A549 (cell line): ENCODE data around the gene USP30. TPM values are rescaled to one million over a fixed set of nuclear protein-coding genes. Genes with fewer than 3 reads are reported as not detected.

Source experiments
- ATAC-seq, 2 experiments: fragments of 200-7000 bp in 1 of 2; fragments of >200 bp in 1 of 2; cut with Nextera tagmentation in 1 of 2; cut with Tn5 transposase in 1 of 2; 3 replicates each; pipeline versions ENCODE4 v1.8.0 to v1.9.1; 2018 to 2020; ENCODE audit warnings: mild to moderate bottlenecking in 1 of 2, moderate library complexity in 1 of 2
- CTCF ChIA-PET: fragments of 300-600 bp; sonication (Branson Sonifier 250); formaldehyde crosslinking; extraction: SDS; loops from one replicate; lab custom pipeline; 2021; ENCODE audit warnings: antibody characterized with exemption, inconsistent platforms; lab: Yijun Ruan, JAX
- POLR2A ChIA-PET: fragments of 350-600 bp; formaldehyde crosslinking; extraction: SDS; loops from one replicate; lab custom pipeline; 2021; ENCODE audit warnings: antibody characterized with exemption, inconsistent platforms; lab: Yijun Ruan, JAX
- DNase-seq, 2 experiments: peaks; one replicate each; pipeline versions ENCODE4 v3.0.0 to v3.0.0-alpha.2; 2011 to 2016; ENCODE audit warnings: low read depth in 1 of 2, low spot score in 1 of 2
- FAIRE-seq: peaks from 2 replicates; lab custom pipeline; 2011; peaks lifted over from hg19 to GRCh38; lab: Jason Lieb, UNC
- H3K27ac ChIP-seq, 2 experiments: fragments of >200 bp; sonication (Bioruptor Twin); formaldehyde crosslinking; 3 replicates each; pipeline ENCODE4 v1.5.1; 2016 to 2017
- H3K4me1 ChIP-seq: fragments of >200 bp; sonication (Bioruptor Twin); formaldehyde crosslinking; 3 replicates; pipeline ENCODE4 v1.6.1; 2016
- H3K4me2 ChIP-seq: fragments of >200 bp; sonication (Bioruptor Twin); formaldehyde crosslinking; 3 replicates; pipeline ENCODE4 v1.6.1; 2016
- H3K4me3 ChIP-seq: fragments of >200 bp; sonication (Bioruptor Twin); formaldehyde crosslinking; 3 replicates; pipeline ENCODE4 v1.5.1; 2016
- H3K9me3 ChIP-seq: fragments of >200 bp; sonication (Bioruptor Twin); formaldehyde crosslinking; 3 replicates; pipeline ENCODE4 v1.6.1; 2016
- CBX2 ChIP-seq: fragments of 200-600 bp; sonication (generic); IDR thresholded peaks from 2 replicates; pipeline ENCODE4 v1.6.1; 2016; ENCODE audit warnings: low read depth, mild to moderate bottlenecking, borderline replicate concordance
- CBX8 ChIP-seq: fragments of 200-600 bp; sonication (generic); IDR thresholded peaks from 2 replicates; pipeline ENCODE4 v1.6.1; 2016
- EHF ChIP-seq: fragments of 250-450 bp; sonication (Bioruptor Pico); IDR thresholded peaks from 2 replicates; pipeline ENCODE4 v1.5.0; 2020; ENCODE audit warnings: mild to moderate bottlenecking
- ESRRA ChIP-seq: fragments of 150-350 bp; IDR thresholded peaks from 2 replicates; pipeline ENCODE4 v1.6.1; 2014; ENCODE audit warnings: mild to moderate bottlenecking, low read length, borderline replicate concordance
- FOSL2 ChIP-seq, 2 experiments: fragments of 450-650 bp in 1 of 2; fragments of >200 bp in 1 of 2; sonication (Bioruptor Twin) in 1 of 2; formaldehyde crosslinking; IDR thresholded peaks; 2 replicates each; pipeline versions ENCODE4 v1.5.0 to v1.6.1; 2016 to 2020; ENCODE audit warnings: mild to moderate bottlenecking in 1 of 2, moderate library complexity in 1 of 2
- GATA3 ChIP-seq: IDR thresholded peaks from 2 replicates; pipeline ENCODE4 v1.6.1; 2012; ENCODE audit warnings: borderline replicate concordance
- HEYL ChIP-seq: fragments of 250-450 bp; sonication (Bioruptor Pico); IDR thresholded peaks from 2 replicates; pipeline ENCODE4 v1.8.0; 2021; ENCODE audit warnings: mild to moderate bottlenecking, moderate library complexity
- HOXA7 ChIP-seq: fragments of 250-450 bp; sonication (Bioruptor Pico); IDR thresholded peaks from 2 replicates; pipeline ENCODE4 v1.5.0; 2020; ENCODE audit warnings: mild to moderate bottlenecking, moderate library complexity
- JUN ChIP-seq, 2 experiments: fragments of >200 bp; sonication (Bioruptor Twin); formaldehyde crosslinking; IDR thresholded peaks; 2 replicates in 1 of 2; 3 replicates in 1 of 2; pipeline ENCODE4 v1.6.1; 2016 to 2017
- JUNB ChIP-seq: fragments of >200 bp; sonication (Bioruptor Twin); formaldehyde crosslinking; IDR thresholded peaks from 2 replicates; pipeline ENCODE4 v1.6.1; 2016
- KDM1A ChIP-seq: fragments of 200-600 bp; sonication (generic); IDR thresholded peaks from 2 replicates; pipeline ENCODE4 v1.6.1; 2016; ENCODE audit warnings: low read depth, mild to moderate bottlenecking
- NFE2L2 ChIP-seq: fragments of 150-350 bp; conservative IDR thresholded peaks from 2 replicates; pipeline ENCODE4 v1.6.1; 2014; ENCODE audit warnings: low read length
- POLR2A ChIP-seq: IDR thresholded peaks from 2 replicates; pipeline ENCODE4 v1.6.1; 2012; ENCODE audit warnings: mild to moderate bottlenecking, low read length
- RARB ChIP-seq: fragments of 250-450 bp; sonication (Bioruptor Pico); IDR thresholded peaks from 2 replicates; pipeline ENCODE4 v1.8.0; 2021; ENCODE audit warnings: mild to moderate bottlenecking, moderate library complexity
- RFX5 ChIP-seq: fragments of 450-650 bp; IDR thresholded peaks from 2 replicates; pipeline ENCODE4 v1.7.1; 2014; ENCODE audit warnings: antibody characterized with exemption, mild to moderate bottlenecking, moderate library complexity
- RNF2 ChIP-seq: fragments of 200-600 bp; sonication (generic); IDR thresholded peaks from 2 replicates; pipeline ENCODE4 v1.6.1; 2016; ENCODE audit warnings: low read depth, mild to moderate bottlenecking, antibody characterized with exemption, moderate library complexity, borderline replicate concordance
- TFCP2L1 ChIP-seq: fragments of 250-450 bp; sonication (Bioruptor Pico); IDR thresholded peaks from 2 replicates; pipeline ENCODE4 v1.5.0; 2021; ENCODE audit warnings: mild to moderate bottlenecking
- ZNF302 ChIP-seq: fragments of 250-450 bp; sonication (Bioruptor Pico); IDR thresholded peaks from 2 replicates; pipeline ENCODE4 v1.9.0; 2021; ENCODE audit warnings: inconsistent platforms, mild to moderate bottlenecking, moderate library complexity
- WGBS: methylation state at CpG from one replicate; pipeline ENCODE4 v1.1.6; 2017; ENCODE audit errors: missing lambda C conversion rate; 5-methylcytosine and 5-hydroxymethylcytosine counted together
- polyA plus RNA-seq, 4 experiments: library from polyadenylated mRNA; depleted of rRNA in 3 of 4; stranded (reverse); fragments of >200 nt; fragmentation: RNase III in 1 of 4; extraction: RNeasy Plus Mini Kit Qiagen cat#74134 plus additional on column Dnase treatment in 1 of 4; gene quantifications; 2 replicates in 3 of 4; 3 replicates in 1 of 4; pipeline ENCODE4 v1.2.3, GENCODE V29; 2011 to 2017
- TF ChIP-seq, protein P1 (sequence below): fragments of >200 bp; sonication (Bioruptor Twin); formaldehyde crosslinking; IDR thresholded peaks from 3 replicates; pipeline ENCODE4 v1.5.1; 2016
- TF ChIP-seq, protein P2 (sequence below): fragments of >200 bp; sonication (Bioruptor Twin); formaldehyde crosslinking; IDR thresholded peaks from 2 replicates; pipeline ENCODE4 v1.6.1; 2016
- TF ChIP-seq, protein P3 (sequence below): IDR thresholded peaks from 2 replicates; pipeline ENCODE4 v1.6.1; 2012; ENCODE audit warnings: low read depth, borderline replicate concordance

The USP30 gene
- polyA plus RNA-seq, 2 of the 4 experiments (the other 2 are of a cell fraction): 6.8 to 19.6 TPM

DNA sequence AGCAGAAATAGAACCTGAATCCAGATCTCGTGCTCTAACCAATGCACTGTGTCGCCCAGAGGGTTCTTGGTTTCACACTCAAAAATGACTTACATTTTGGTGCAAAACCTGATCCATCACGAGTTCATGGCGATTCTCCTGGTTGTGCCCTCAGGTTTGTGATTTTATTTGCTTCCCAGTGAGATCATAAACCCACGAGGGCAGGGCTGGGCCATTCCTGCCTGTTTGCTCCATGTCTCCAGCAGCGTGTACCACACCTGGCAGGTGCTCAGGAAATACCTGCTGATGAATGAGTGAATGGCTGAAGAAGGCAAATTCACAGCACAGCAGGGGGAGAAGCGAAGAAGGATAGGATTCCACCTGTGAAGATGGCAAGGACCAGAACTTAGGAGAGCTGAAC, 73.4 kb downstream of the USP30 start:
- Histone ChIP-seq H3K4me1 (peaks cover 8% of the 10 kb centered on the region; the same call in 1 of the 3 replicates), H3K9me3 (no peaks in the 10 kb centered on the region), H3K27ac (no peak overlapping the region), H3K4me2 (no peak overlapping the region), H3K4me3 (no peak overlapping the region)
- ChIA-PET POLR2A (no interaction called here), CTCF (interaction anchor here (1.4 kb wide), 1 partner anchor 8 kb away, joined by 3 read pairs; no protein-coding TSS in a partner anchor)
- FAIRE-seq (no peak), ATAC-seq (no peak), DNase-seq (no peak)
- TF ChIP-seq JUNB: no peak
- TF ChIP-seq RNF2: no peak
- TF ChIP-seq TFCP2L1 (CRISPR knock-in tag): no peak
- TF ChIP-seq CBX8: no peak
- TF ChIP-seq, protein P1, sequence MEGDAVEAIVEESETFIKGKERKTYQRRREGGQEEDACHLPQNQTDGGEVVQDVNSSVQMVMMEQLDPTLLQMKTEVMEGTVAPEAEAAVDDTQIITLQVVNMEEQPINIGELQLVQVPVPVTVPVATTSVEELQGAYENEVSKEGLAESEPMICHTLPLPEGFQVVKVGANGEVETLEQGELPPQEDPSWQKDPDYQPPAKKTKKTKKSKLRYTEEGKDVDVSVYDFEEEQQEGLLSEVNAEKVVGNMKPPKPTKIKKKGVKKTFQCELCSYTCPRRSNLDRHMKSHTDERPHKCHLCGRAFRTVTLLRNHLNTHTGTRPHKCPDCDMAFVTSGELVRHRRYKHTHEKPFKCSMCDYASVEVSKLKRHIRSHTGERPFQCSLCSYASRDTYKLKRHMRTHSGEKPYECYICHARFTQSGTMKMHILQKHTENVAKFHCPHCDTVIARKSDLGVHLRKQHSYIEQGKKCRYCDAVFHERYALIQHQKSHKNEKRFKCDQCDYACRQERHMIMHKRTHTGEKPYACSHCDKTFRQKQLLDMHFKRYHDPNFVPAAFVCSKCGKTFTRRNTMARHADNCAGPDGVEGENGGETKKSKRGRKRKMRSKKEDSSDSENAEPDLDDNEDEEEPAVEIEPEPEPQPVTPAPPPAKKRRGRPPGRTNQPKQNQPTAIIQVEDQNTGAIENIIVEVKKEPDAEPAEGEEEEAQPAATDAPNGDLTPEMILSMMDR: no peak
- no peak for TF ChIP-seq FOSL2 (IDR thresholded peaks at IDR 0.05)
- no peak for TF ChIP-seq FOSL2 (CRISPR knock-in tag; IDR thresholded peaks at IDR 0.05)
- TF ChIP-seq KDM1A: no peak
- TF ChIP-seq, protein P2, sequence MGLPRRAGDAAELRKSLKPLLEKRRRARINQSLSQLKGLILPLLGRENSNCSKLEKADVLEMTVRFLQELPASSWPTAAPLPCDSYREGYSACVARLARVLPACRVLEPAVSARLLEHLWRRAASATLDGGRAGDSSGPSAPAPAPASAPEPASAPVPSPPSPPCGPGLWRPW: no peak
- WGBS: 75% methylated on average over 7 of the region's 7 CpGs

DNA sequence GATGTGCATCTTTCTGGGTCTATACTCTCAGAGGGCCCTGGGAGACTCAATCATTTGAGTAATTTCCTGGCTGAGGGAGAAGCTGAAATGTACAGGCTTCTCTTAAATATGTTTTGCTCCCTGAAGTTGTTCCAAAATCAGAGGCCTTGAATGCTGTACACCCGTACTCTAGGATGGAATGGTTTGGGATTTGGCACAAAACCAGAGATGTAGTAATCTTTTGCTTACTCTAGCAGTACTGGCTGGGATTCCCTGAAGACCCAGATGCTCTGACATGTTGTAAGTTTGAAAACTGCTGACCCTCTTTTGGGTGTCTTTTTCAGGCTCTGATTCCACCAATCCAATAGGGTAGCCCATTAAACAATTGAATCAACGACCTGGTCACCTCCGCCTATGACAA, 74.4 kb downstream of the USP30 start:
- no peak overlapping the region for H3K4me2 ChIP-seq
- H3K4me1 ChIP-seq: peaks cover 8% of the 10 kb centered on the region; the same call in 1 of the 3 replicates
- FAIRE-seq: no peak
- no peak for TF ChIP-seq ESRRA
- no peak for TF ChIP-seq ZNF302 (CRISPR knock-in tag)
- no peak for TF ChIP-seq KDM1A
- no peak for TF ChIP-seq RARB (CRISPR knock-in tag)
- TF ChIP-seq RNF2: no peak
- no peak overlapping the region for H3K4me3 ChIP-seq
- ATAC-seq: no peak
- no peak for DNase-seq
- no peaks in the 10 kb centered on the region for H3K9me3 ChIP-seq
- WGBS: 54% methylated on average over 3 of the region's 3 CpGs
- POLR2A ChIA-PET: no interaction called here
- CTCF ChIA-PET: interaction anchor here (1.5 to 2.8 kb wide), 2 partner anchors 12 to 14 kb away, joined by 3 to 20 read pairs; no protein-coding TSS in a partner anchor
- no peak overlapping the region for H3K27ac ChIP-seq

DNA sequence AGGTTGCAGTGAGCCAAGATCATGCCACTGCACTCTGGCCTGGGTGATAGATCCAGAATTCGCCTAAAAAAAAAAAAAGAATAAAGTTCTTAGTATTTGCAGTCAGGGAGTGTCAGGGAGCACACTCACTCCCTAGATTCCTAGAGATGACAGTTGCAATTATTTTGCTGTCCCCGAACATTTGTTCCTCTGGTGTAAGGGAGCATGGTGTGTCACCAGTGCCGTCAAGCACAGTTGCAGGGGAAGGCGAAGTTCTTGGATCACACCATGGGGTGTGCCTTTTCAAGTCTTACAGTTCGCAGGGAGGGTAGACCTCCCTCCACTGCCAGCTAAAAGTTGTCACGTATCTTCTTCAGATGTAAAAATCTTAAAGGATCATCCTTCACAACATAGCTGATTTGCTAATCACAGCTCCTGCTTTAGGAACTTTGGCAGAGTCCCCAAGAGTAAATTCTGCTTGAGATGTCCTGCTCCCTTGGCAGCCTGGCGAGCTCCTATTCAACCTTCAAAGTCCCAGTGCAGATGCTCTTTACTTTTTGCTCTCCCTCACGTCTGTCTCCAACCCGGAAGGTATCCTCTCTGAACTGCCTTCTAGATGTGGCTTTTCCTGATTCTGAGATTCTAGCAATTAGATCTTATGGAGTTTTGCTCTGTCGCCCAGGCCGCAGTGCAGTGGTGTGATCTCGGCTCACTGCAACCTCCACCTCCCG, 75.3 kb downstream of the USP30 start:
- no peak for ATAC-seq
- ChIA-PET POLR2A (no interaction called here), CTCF (interaction anchor here (0.6 to 2.8 kb wide), 3 partner anchors 12 to 91 kb away, joined by 3 to 20 read pairs (median 3); no protein-coding TSS in a partner anchor)
- H3K4me3 ChIP-seq: no peak overlapping the region
- no peak overlapping the region for H3K27ac ChIP-seq
- DNase-seq: no peak
- TF ChIP-seq HOXA7 (CRISPR knock-in tag) (no peak), CBX8 (no peak), ZNF302 (CRISPR knock-in tag) (no peak)
- H3K9me3 ChIP-seq: no peaks in the 10 kb centered on the region
- H3K4me2 ChIP-seq: no peak overlapping the region
- WGBS: 91% methylated on average over 13 of the region's 13 CpGs
- H3K4me1 ChIP-seq: peaks cover 8% of the 10 kb centered on the region; the same call in 1 of the 3 replicates
- no peak for FAIRE-seq

DNA sequence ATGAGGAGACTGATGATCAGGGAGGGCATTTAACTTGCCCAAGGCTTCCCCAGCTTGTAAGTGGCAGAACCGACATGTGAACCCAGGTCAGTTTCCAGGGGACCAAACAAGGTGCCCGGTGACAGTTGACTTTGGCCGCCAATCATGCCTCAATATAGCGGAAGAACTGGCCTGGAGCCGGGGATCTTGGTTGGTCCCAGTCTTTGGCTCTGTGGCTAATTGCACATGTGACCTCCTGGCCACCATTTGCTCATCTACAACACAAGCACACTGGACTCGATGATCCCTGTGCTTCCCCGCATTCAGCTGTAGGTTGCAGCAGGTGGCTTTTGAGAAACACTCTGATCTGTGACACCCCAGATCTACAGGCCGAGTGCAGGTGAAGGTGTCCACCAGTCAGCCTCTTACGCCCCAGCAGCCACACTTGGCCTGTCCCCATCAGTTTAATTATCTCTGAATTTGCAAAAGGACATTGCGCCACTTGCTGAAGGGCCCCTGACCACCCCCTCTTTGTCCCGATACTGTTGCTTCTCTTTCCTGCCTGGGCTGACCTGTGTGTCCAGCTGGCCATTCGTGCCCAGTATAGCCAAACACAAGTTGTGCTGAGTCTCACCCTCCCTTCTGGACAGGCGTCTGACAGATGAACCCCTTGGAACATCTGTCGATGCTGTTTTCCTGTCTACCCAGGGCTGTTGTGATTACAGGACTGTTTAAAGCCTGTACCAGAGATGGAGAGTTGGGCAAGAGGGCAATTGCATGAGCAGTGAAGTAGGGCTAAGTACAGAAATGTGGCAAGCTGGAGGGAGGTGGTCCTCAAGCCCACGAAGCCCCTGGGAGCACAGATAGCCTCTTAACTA, 78.1 kb downstream of the USP30 start:
- ATAC-seq: peak; percentile 13 to 24; a peak in 1 of 6 replicates
- CTCF ChIA-PET: interaction anchor here (0.7 to 1.6 kb wide), 7 partner anchors 10 to 255 kb away, joined by 3 to 5 read pairs (median 3); no protein-coding TSS in a partner anchor
- H3K4me3 ChIP-seq: no peak overlapping the region

More for the DNA sequence above, 78.1 kb downstream of the USP30 start:
- WGBS: 75% methylated on average over 15 of the region's 15 CpGs
- no peak overlapping the region for H3K27ac ChIP-seq
- POLR2A ChIA-PET: no interaction called here
- peaks cover 8% of the 10 kb centered on the region; the same call in 1 of the 3 replicates for H3K4me1 ChIP-seq
- FAIRE-seq (no peak), DNase-seq (no peak)
- H3K9me3 ChIP-seq: no peaks in the 10 kb centered on the region
- H3K4me2 ChIP-seq: no peak overlapping the region
- TF ChIP-seq NFE2L2 (no peak), POLR2A (no peak), JUN (IDR thresholded peaks at IDR 0.05) (no peak), KDM1A (no peak), CBX2 (no peak), EHF (no peak), GATA3 (no peak), ESRRA (no peak), FOSL2 (IDR thresholded peaks at IDR 0.05) (no peak), FOSL2 (CRISPR knock-in tag; IDR thresholded peaks at IDR 0.05) (no peak), RARB (CRISPR knock-in tag) (no peak), HEYL (CRISPR knock-in tag) (no peak), RFX5 (no peak)
- TF ChIP-seq, protein P3, sequence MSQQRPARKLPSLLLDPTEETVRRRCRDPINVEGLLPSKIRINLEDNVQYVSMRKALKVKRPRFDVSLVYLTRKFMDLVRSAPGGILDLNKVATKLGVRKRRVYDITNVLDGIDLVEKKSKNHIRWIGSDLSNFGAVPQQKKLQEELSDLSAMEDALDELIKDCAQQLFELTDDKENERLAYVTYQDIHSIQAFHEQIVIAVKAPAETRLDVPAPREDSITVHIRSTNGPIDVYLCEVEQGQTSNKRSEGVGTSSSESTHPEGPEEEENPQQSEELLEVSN: no peak
- TF ChIP-seq, protein P1: no peak
- TF ChIP-seq, protein P2: no peak
